ENCODE results near the gene HSPG2. TPM values are rescaled to one million over a fixed set of nuclear protein-coding genes. Genes with fewer than 3 reads are reported as not detected.

Gene HSPG2
- total and polyA plus RNA-seq, 2 of the 8 experiments (the other 6 are each of a cell fraction or from before 2014, with no cell fraction given) = 17.8 to 111 TPM

DNA sequence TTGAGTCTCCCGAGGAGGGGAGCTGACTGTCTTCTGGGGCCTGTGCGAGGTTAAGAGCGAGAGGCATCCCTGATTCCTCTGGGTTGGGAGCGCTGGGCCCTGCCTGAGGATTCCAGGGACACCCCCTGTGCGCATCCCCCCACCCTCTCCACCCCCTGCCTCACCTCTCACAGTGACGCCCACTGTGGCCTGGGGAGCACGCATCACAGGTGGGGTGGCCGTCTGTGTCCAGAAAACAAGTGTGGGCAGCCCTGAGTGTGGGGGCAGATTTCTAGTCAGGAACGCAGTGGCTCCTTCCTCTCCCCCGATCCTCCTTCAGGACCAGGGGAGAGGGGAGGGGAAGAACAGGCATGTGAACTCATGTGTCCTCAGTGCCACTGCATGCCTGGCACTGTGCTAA, 63.3 kb downstream of the HSPG2 start (continued):
- TF ChIP-seq SUZ12 (IDR thresholded peaks at IDR 0.05; ENCODE audit: low read length) = no peak
